A549 (cell line): ENCODE results near the gene CHMP4A. TPM values are rescaled to one million over a fixed set of nuclear protein-coding genes. Genes with fewer than 3 reads are reported as not detected.

Source experiments
- ATAC-seq, 2 experiments: fragments of 200-7000 bp in 1 of 2; fragments of >200 bp in 1 of 2; cut with Nextera tagmentation in 1 of 2; cut with Tn5 transposase in 1 of 2; 3 replicates each; pipeline versions ENCODE4 v1.8.0 to v1.9.1; 2018 to 2020; ENCODE audit warnings: mild to moderate bottlenecking in 1 of 2, moderate library complexity in 1 of 2
- CTCF ChIA-PET: fragments of 300-600 bp; sonication (Branson Sonifier 250); formaldehyde crosslinking; extraction: SDS; loops from one replicate; lab custom pipeline; 2021; ENCODE audit warnings: antibody characterized with exemption, inconsistent platforms; lab: Yijun Ruan, JAX
- POLR2A ChIA-PET: fragments of 350-600 bp; formaldehyde crosslinking; extraction: SDS; loops from one replicate; lab custom pipeline; 2021; ENCODE audit warnings: antibody characterized with exemption, inconsistent platforms; lab: Yijun Ruan, JAX
- DNase-seq, 2 experiments: peaks; one replicate each; pipeline versions ENCODE4 v3.0.0 to v3.0.0-alpha.2; 2011 to 2016; ENCODE audit warnings: low read depth in 1 of 2, low spot score in 1 of 2
- FAIRE-seq: peaks from 2 replicates; lab custom pipeline; 2011; peaks lifted over from hg19 to GRCh38; lab: Jason Lieb, UNC
- H3K27ac ChIP-seq, 2 experiments: fragments of >200 bp; sonication (Bioruptor Twin); formaldehyde crosslinking; 3 replicates each; pipeline ENCODE4 v1.5.1; 2016 to 2017
- H3K4me1 ChIP-seq: fragments of >200 bp; sonication (Bioruptor Twin); formaldehyde crosslinking; 3 replicates; pipeline ENCODE4 v1.6.1; 2016
- H3K4me2 ChIP-seq: fragments of >200 bp; sonication (Bioruptor Twin); formaldehyde crosslinking; 3 replicates; pipeline ENCODE4 v1.6.1; 2016
- H3K4me3 ChIP-seq: fragments of >200 bp; sonication (Bioruptor Twin); formaldehyde crosslinking; 3 replicates; pipeline ENCODE4 v1.5.1; 2016
- H3K9me3 ChIP-seq: fragments of >200 bp; sonication (Bioruptor Twin); formaldehyde crosslinking; 3 replicates; pipeline ENCODE4 v1.6.1; 2016
- CBX2 ChIP-seq: fragments of 200-600 bp; sonication (generic); IDR thresholded peaks from 2 replicates; pipeline ENCODE4 v1.6.1; 2016; ENCODE audit warnings: low read depth, mild to moderate bottlenecking, borderline replicate concordance
- CHD4 ChIP-seq: fragments of 200-600 bp; sonication (generic); IDR thresholded peaks from 2 replicates; pipeline ENCODE4 v1.6.1; 2016; ENCODE audit warnings: antibody characterized with exemption, mild to moderate bottlenecking, borderline replicate concordance
- EP300 ChIP-seq, 2 experiments: fragments of >200 bp; sonication (Bioruptor Twin); formaldehyde crosslinking; IDR thresholded peaks; 2 replicates in 1 of 2; 3 replicates in 1 of 2; pipeline ENCODE4 v1.6.1; 2016 to 2017
- FOSB ChIP-seq: fragments of 250-450 bp; sonication (Bioruptor Pico); IDR thresholded peaks from 2 replicates; pipeline ENCODE4 v1.5.0; 2020; ENCODE audit warnings: mild to moderate bottlenecking, moderate library complexity
- FOSL2 ChIP-seq, 2 experiments: fragments of 450-650 bp in 1 of 2; fragments of >200 bp in 1 of 2; sonication (Bioruptor Twin) in 1 of 2; formaldehyde crosslinking; IDR thresholded peaks; 2 replicates each; pipeline versions ENCODE4 v1.5.0 to v1.6.1; 2016 to 2020; ENCODE audit warnings: mild to moderate bottlenecking in 1 of 2, moderate library complexity in 1 of 2
- FOXS1 ChIP-seq: fragments of 250-450 bp; sonication (Bioruptor Pico); IDR thresholded peaks from 2 replicates; pipeline ENCODE4 v1.5.0; 2020; ENCODE audit warnings: mild to moderate bottlenecking, moderate library complexity
- GATA3 ChIP-seq: IDR thresholded peaks from 2 replicates; pipeline ENCODE4 v1.6.1; 2012; ENCODE audit warnings: borderline replicate concordance
- HDAC2 ChIP-seq: fragments of 200-600 bp; sonication (generic); IDR thresholded peaks from 2 replicates; pipeline ENCODE4 v1.6.1; 2016
- HOXA7 ChIP-seq: fragments of 250-450 bp; sonication (Bioruptor Pico); IDR thresholded peaks from 2 replicates; pipeline ENCODE4 v1.5.0; 2020; ENCODE audit warnings: mild to moderate bottlenecking, moderate library complexity
- HOXB5 ChIP-seq: fragments of 250-450 bp; sonication (Bioruptor Pico); IDR thresholded peaks from 2 replicates; pipeline ENCODE4 v1.5.0; 2020; ENCODE audit warnings: mild to moderate bottlenecking, moderate library complexity
- KDM5A ChIP-seq: fragments of 200-600 bp; sonication (generic); IDR thresholded peaks from 2 replicates; pipeline ENCODE4 v1.6.1; 2016; ENCODE audit warnings: antibody characterized with exemption, mild to moderate bottlenecking
- MAFK ChIP-seq: fragments of 450-650 bp; IDR thresholded peaks from 2 replicates; pipeline ENCODE4 v1.6.1; 2014; ENCODE audit not compliant: partially characterized antibody
- NFE2L2 ChIP-seq: fragments of 150-350 bp; conservative IDR thresholded peaks from 2 replicates; pipeline ENCODE4 v1.6.1; 2014; ENCODE audit warnings: low read length
- POLR2A ChIP-seq: IDR thresholded peaks from 2 replicates; pipeline ENCODE4 v1.6.1; 2012; ENCODE audit warnings: mild to moderate bottlenecking, low read length
- RAD21 ChIP-seq, 2 experiments: fragments of >200 bp in 1 of 2; sonication (Bioruptor Twin) in 1 of 2; formaldehyde crosslinking in 1 of 2; IDR thresholded peaks in 1 of 2; conservative IDR thresholded peaks in 1 of 2; 2 replicates in 1 of 2; 3 replicates in 1 of 2; pipeline ENCODE4 v1.6.1; 2012 to 2018; ENCODE audit warnings: inconsistent platforms in 1 of 2
- RARB ChIP-seq: fragments of 250-450 bp; sonication (Bioruptor Pico); IDR thresholded peaks from 2 replicates; pipeline ENCODE4 v1.8.0; 2021; ENCODE audit warnings: mild to moderate bottlenecking, moderate library complexity
- RNF2 ChIP-seq: fragments of 200-600 bp; sonication (generic); IDR thresholded peaks from 2 replicates; pipeline ENCODE4 v1.6.1; 2016; ENCODE audit warnings: low read depth, mild to moderate bottlenecking, antibody characterized with exemption, moderate library complexity, borderline replicate concordance
- TP53 ChIP-seq: fragments of 250-450 bp; sonication (Bioruptor Pico); IDR thresholded peaks from 2 replicates; pipeline ENCODE4 v1.5.0; 2021; ENCODE audit warnings: mild to moderate bottlenecking, moderate library complexity
- ZFP36 ChIP-seq: fragments of 450-650 bp; IDR thresholded peaks from 2 replicates; pipeline ENCODE4 v1.6.1; 2014; ENCODE audit warnings: borderline replicate concordance; ENCODE audit not compliant: partially characterized antibody
- WGBS: methylation state at CpG from one replicate; pipeline ENCODE4 v1.1.6; 2017; ENCODE audit errors: missing lambda C conversion rate; 5-methylcytosine and 5-hydroxymethylcytosine counted together
- polyA plus RNA-seq, 4 experiments: library from polyadenylated mRNA; depleted of rRNA in 3 of 4; stranded (reverse); fragments of >200 nt; fragmentation: RNase III in 1 of 4; extraction: RNeasy Plus Mini Kit Qiagen cat#74134 plus additional on column Dnase treatment in 1 of 4; gene quantifications; 2 replicates in 3 of 4; 3 replicates in 1 of 4; pipeline ENCODE4 v1.2.3, GENCODE V29; 2011 to 2017
- TF ChIP-seq, protein P1 (sequence below): fragments of 250-450 bp; sonication (Bioruptor Pico); IDR thresholded peaks from 2 replicates; pipeline ENCODE4 v1.5.0; 2021; ENCODE audit warnings: mild to moderate bottlenecking, moderate library complexity, borderline replicate concordance
- TF ChIP-seq, protein P2 (sequence below): fragments of 250-450 bp; sonication (Bioruptor Pico); IDR thresholded peaks from 2 replicates; pipeline ENCODE4 v1.5.0; 2020; ENCODE audit warnings: low read depth, mild to moderate bottlenecking, moderate library complexity
- TF ChIP-seq, protein P3 (sequence below): fragments of 150-350 bp; IDR thresholded peaks from 2 replicates; pipeline ENCODE4 v1.6.1; 2014; ENCODE audit warnings: low read depth, mild to moderate bottlenecking, low read length

CHMP4A gene
- polyA plus RNA-seq, 2 of the 4 experiments (the other 2 are of a cell fraction): 102 to 112 TPM

DNA sequence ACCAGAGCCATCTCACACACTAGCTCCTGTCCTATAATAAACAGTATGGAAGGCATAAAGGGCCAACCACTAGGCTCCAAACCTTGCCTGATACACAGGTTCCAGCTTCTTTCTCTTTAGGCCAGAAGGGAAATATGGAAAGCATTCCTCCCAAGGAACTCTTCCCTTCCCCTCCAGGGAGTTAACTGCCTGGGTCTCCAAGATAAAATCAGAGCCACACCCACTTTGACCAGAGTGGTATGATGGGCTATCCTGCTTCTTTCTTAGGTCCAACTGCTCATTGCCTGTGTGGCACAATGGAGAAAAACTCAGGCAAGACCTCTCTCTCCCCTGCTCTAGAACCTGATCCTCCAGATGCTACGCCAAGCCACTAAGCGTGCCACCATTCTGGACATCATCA is 5.7 kb downstream of the CHMP4A start:
- no peak for DNase-seq
- no peak for TF ChIP-seq HOXA7
- Histone ChIP-seq H3K27ac (no peak overlapping the region), H3K4me3 (no peak overlapping the region), H3K9me3 (no peaks in the 10 kb centered on the region), H3K4me2 (no peak overlapping the region), H3K4me1 (peaks cover 5% of the 10 kb centered on the region; the same call in 1 of the 3 replicates)
- ChIA-PET CTCF (interaction anchor here (2.4 kb wide), 1 partner anchor 35 kb away, joined by 7 read pairs; the partner anchor contains the start of gene TINF2), POLR2A (no interaction called here)
- ATAC-seq: no peak
- WGBS: 96% methylated on average over 2 of the region's 2 CpGs
- FAIRE-seq: no peak

DNA sequence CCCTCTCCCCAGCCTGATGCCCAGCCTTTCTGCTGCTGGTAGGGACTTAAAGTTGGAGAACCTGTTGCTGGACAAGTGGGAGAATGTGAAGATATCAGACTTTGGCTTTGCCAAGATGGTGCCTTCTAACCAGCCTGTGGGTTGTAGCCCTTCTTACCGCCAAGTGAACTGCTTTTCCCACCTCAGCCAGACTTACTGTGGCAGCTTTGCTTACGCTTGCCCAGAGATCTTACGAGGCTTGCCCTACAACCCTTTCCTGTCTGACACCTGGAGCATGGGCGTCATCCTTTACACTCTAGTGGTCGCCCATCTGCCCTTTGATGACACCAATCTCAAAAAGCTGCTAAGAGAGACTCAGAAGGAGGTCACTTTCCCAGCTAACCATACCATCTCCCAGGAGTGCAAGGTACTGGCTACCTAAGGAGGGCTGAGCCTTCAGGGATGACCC is 6.2 kb downstream of the CHMP4A start:
- CTCF ChIA-PET: interaction anchor here (0.7 to 2.4 kb wide), 4 partner anchors 11 to 98 kb away, joined by 3 to 7 read pairs (median 6); partner anchors contain the start of genes TINF2 and TM9SF1
- peaks cover 3% of the 10 kb centered on the region; the same call in 1 of the 3 replicates for H3K4me1 ChIP-seq
- POLR2A ChIA-PET: interaction anchor here (4.0 kb wide), 1 partner anchor 12 kb away, joined by 16 read pairs; the partner anchor contains the start of gene TM9SF1
- H3K27ac ChIP-seq: no peak overlapping the region
- H3K4me2 ChIP-seq: no peak overlapping the region
- ATAC-seq (no peak), DNase-seq (no peak), FAIRE-seq (no peak)
- WGBS: 92% methylated on average over 5 of the region's 5 CpGs
- no peaks in the 10 kb centered on the region for H3K9me3 ChIP-seq
- H3K4me3 ChIP-seq: no peak overlapping the region
- TF ChIP-seq EP300 (IDR thresholded peaks at IDR 0.05) (no peak), KDM5A (no peak), POLR2A (no peak), FOXS1 (CRISPR knock-in tag) (no peak), CBX2 (no peak), FOSL2 (IDR thresholded peaks at IDR 0.05) (no peak), FOSL2 (CRISPR knock-in tag; IDR thresholded peaks at IDR 0.05) (no peak), GATA3 (no peak), HOXB5 (CRISPR knock-in tag) (no peak), ZFP36 (no peak), FOSB (no peak), CHD4 (no peak), NFE2L2 (no peak), RNF2 (no peak), RARB (CRISPR knock-in tag) (no peak)
- TF ChIP-seq, protein P1, sequence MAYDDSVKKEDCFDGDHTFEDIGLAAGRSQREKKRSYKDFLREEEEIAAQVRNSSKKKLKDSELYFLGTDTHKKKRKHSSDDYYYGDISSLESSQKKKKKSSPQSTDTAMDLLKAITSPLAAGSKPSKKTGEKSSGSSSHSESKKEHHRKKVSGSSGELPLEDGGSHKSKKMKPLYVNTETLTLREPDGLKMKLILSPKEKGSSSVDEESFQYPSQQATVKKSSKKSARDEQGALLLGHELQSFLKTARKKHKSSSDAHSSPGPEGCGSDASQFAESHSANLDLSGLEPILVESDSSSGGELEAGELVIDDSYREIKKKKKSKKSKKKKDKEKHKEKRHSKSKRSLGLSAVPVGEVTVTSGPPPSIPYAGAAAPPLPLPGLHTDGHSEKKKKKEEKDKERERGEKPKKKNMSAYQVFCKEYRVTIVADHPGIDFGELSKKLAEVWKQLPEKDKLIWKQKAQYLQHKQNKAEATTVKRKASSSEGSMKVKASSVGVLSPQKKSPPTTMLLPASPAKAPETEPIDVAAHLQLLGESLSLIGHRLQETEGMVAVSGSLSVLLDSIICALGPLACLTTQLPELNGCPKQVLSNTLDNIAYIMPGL (CRISPR knock-in tag): no peak
- TF ChIP-seq, protein P2, sequence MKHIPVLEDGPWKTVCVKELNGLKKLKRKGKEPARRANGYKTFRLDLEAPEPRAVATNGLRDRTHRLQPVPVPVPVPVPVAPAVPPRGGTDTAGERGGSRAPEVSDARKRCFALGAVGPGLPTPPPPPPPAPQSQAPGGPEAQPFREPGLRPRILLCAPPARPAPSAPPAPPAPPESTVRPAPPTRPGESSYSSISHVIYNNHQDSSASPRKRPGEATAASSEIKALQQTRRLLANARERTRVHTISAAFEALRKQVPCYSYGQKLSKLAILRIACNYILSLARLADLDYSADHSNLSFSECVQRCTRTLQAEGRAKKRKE (CRISPR knock-in tag): no peak

DNA sequence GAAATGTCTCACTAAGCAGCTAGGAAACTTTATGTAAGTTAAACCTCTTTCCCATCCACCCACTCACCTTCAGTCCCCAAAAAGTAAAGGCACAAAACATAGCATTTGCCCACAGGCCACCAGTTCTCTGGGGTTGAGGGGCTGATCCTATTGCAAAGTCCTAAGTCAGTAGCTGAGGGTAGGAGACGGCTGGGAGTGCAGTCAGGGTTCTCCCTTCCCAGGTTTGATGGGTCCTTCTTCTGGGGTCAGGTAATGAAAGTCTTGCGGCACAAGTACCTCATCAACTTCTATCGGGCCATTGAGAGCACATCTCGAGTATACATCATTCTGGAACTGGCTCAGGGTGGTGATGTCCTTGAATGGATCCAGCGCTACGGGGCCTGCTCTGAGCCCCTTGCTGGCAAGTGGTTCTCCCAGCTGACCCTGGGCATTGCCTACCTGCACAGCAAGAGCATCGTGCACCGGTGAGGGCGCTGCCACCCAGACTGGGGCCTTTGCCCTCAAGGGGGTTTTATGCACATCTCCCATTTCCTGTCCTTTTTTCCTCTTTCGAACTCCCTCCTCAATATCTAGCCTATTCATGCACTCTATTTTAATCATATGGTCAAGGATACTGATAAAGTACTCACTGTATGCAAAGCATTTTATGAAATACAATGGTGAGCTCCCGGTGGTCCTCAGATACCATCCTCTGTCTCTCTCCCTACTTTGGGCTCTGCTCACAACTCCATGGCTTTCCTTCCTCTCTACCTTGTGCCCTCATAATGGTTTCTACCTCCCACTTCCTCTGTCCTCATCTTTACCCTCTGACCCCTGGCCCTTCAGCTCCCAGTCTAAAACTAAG is 6.8 kb downstream of the CHMP4A start:
- CTCF ChIA-PET: interaction anchor here (0.7 to 2.4 kb wide), 7 partner anchors 9 to 225 kb away, joined by 3 to 7 read pairs (median 5); partner anchors contain the start of genes TINF2 and TM9SF1

More for the DNA sequence above, 6.8 kb downstream of the CHMP4A start:
- TF ChIP-seq RAD21 (conservative IDR thresholded peaks at IDR 0.05 in 1 of 2, IDR thresholded peaks at IDR 0.05 in 1 of 2): no peak
- TF ChIP-seq HDAC2: no peak
- TF ChIP-seq, protein P3, sequence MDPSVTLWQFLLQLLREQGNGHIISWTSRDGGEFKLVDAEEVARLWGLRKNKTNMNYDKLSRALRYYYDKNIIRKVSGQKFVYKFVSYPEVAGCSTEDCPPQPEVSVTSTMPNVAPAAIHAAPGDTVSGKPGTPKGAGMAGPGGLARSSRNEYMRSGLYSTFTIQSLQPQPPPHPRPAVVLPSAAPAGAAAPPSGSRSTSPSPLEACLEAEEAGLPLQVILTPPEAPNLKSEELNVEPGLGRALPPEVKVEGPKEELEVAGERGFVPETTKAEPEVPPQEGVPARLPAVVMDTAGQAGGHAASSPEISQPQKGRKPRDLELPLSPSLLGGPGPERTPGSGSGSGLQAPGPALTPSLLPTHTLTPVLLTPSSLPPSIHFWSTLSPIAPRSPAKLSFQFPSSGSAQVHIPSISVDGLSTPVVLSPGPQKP: no peak
- no peak for TF ChIP-seq MAFK
- TF ChIP-seq TP53 (CRISPR knock-in tag): no peak
- Histone ChIP-seq H3K4me3 (no peak overlapping the region), H3K4me1 (no peaks in the 10 kb centered on the region), H3K27ac (no peak overlapping the region), H3K4me2 (no peak overlapping the region), H3K9me3 (0 out of 3 replicates have a peak, but pooled peaks cover 3% of the 10 kb centered on the region)
- no peak for DNase-seq
- WGBS: 96% methylated on average over 11 of the region's 11 CpGs
- ATAC-seq: no peak
- FAIRE-seq: no peak
- POLR2A ChIA-PET: interaction anchor here (4.0 kb wide), 1 partner anchor 11 kb away, joined by 16 read pairs; the partner anchor contains the start of gene TM9SF1
